ENCODE data around the gene AGTRAP.

Gene AGTRAP

GRCh38 chr1:11784256-11784992 lies 48.5 kb downstream of the AGTRAP start:
- DNase-seq (ENCODE audit: low read depth, low spot score): no peak

GRCh38 chr1:11784993-11785769 lies 49.2 kb downstream of the AGTRAP start:
- DNase-seq (ENCODE audit: low read depth, low spot score): no peak

- no peak for DNase-seq (ENCODE audit: low read depth, low spot score)
Observed at GRCh38 chr1:11786168-11786567, 50.2 kb downstream of the AGTRAP start.

GRCh38 chr1:11787251-11787803 lies 51.4 kb downstream of the AGTRAP start:
- DNase-seq (ENCODE audit: low read depth, low spot score): no peak

- no peak for DNase-seq (ENCODE audit: low read depth, low spot score)
Observed at GRCh38 chr1:11787804-11788436, 52.0 kb downstream of the AGTRAP start.

GRCh38 chr1:11788549-11789053 lies 52.7 kb downstream of the AGTRAP start:
- no peak for DNase-seq (ENCODE audit: low read depth, low spot score)

- no peak for DNase-seq (ENCODE audit: low read depth, low spot score)
Observed at GRCh38 chr1:11789126-11790067, 53.5 kb downstream of the AGTRAP start.

GRCh38 chr1:11790101-11790879 lies 54.4 kb downstream of the AGTRAP start:
- DNase-seq (ENCODE audit: low read depth, low spot score): no peak

- peak; percentile 60 for DNase-seq (ENCODE audit: low read depth, low spot score)
Observed at GRCh38 chr1:11790880-11791715, 55.2 kb downstream of the AGTRAP start.

GRCh38 chr1:11792106-11792505 lies 56.2 kb downstream of the AGTRAP start:
- no peak for DNase-seq (ENCODE audit: low read depth, low spot score)

- DNase-seq (ENCODE audit: low read depth, low spot score): no peak
Observed at GRCh38 chr1:11793819-11794218, 57.9 kb downstream of the AGTRAP start.

GRCh38 chr1:11794446-11795237 lies 58.7 kb downstream of the AGTRAP start:
- DNase-seq (ENCODE audit: low read depth, low spot score): no peak

- DNase-seq (ENCODE audit: low read depth, low spot score): no peak
Observed at GRCh38 chr1:11795238-11795890, 59.4 kb downstream of the AGTRAP start.

GRCh38 chr1:11796036-11796828 lies 60.3 kb downstream of the AGTRAP start:
- no peak for DNase-seq (ENCODE audit: low read depth, low spot score)

GRCh38 chr1:11797525-11798216 lies 61.7 kb downstream of the AGTRAP start:
- DNase-seq (ENCODE audit: low read depth, low spot score): no peak

GRCh38 chr1:11799099-11799498 lies 63.2 kb downstream of the AGTRAP start:
- no peak for DNase-seq (ENCODE audit: low read depth, low spot score)

Measured in smooth muscle cell of the brain vasculature (primary cell).